Stimulated activated CD4-positive, alpha-beta T cell treated with anti-CD3 and anti-CD28 coated beads, Interleukin-4, amount 100 ng/mL, for 1 hour (primary cell): Measurements from ENCODE around the gene PIK3CA.
"Not testable (repeated sequence)": the region's sequence is repeated elsewhere in the genome, so short reads cannot be mapped to it uniquely, and the experiment has no call there.

Experiments used
- DNase-seq: peaks from one replicate; pipeline ENCODE4 v3.0.0-alpha.2; 2020

Gene PIK3CA

DNA sequence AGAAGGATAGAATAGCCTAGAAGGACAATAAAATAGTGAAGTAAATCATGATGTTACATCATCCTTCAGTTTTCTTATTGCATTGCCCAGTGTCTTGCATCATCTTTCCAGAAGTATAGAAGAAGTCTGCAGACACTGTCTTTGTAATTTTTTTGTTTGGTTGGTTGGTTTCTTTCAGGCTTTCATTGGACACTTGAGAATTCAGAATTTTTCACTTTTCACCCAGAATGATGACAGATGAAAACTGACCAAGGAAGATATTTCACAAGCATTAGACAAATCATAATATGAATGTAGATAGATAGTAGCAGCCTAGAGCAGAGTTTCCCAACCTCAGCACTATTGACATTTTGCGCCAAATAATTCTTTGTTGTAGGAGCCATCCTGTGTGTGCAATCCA is 67.4 kb downstream of the PIK3CA start:
- DNase-seq: not testable (repeated sequence)

DNA sequence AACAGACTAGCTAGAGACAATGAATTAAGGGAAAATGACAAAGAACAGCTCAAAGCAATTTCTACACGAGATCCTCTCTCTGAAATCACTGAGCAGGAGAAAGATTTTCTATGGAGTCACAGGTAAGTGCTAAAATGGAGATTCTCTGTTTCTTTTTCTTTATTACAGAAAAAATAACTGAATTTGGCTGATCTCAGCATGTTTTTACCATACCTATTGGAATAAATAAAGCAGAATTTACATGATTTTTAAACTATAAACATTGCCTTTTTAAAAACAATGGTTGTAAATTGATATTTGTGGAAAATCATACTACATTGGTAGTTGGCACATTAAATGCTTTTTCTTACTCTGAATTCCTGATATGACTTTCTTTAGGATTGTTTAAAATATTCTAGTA is 70.1 kb downstream of the PIK3CA start:
- DNase-seq: not testable (repeated sequence)

DNA sequence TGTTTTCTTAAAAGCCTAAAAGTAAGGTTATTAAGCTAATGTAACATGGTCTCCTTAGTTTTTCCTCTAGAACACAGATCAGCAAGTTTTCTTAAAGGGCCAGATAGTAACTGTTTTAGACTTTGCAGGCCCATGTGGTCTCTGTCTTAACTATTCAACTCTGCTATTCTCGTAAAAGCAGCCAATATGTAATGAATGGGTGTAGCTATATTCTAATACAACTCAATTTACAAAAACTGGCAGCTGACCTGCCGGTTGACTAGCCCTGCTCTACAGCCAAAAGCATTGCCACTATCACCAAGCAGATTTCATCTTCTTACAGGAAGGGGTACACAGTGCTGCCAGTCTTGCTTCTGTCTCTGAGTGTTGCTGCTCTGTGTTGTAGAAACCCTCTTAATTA is 75.4 kb downstream of the PIK3CA start:
- DNase-seq: no peak

DNA sequence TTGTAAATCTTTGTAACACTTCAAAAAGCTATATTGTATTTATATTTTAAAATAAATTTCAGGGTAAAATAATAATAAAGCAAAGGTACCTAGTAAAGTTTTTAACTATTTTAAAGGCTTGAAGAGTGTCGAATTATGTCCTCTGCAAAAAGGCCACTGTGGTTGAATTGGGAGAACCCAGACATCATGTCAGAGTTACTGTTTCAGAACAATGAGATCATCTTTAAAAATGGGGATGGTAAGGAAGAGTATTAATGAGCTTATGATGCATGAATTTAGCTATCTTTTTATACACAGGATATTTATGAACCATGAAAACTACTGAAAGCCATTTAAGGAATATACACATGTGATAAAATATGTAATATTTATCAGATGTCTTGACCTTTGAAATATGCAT is 76.4 kb downstream of the PIK3CA start:
- no peak for DNase-seq

DNA sequence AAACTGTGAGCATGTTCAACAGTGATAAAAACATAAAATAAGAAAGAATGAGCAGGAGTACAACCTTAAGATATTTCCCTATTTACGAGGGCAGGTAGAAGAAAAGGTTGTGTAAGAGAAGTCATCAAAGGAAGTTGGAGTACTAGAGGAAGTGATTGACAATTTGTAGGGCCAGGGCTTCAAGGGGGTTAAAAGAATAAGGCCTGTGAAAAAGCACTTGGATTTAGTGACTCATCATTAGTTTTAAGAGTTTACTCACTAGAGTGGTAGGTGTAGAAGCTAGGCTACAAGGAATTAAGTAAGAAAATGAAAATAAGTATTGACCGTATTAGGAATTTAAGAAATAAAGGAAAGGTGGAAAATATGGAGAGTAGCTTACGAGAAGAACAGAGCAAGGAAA is 79.2 kb downstream of the PIK3CA start:
- DNase-seq: no peak

DNA sequence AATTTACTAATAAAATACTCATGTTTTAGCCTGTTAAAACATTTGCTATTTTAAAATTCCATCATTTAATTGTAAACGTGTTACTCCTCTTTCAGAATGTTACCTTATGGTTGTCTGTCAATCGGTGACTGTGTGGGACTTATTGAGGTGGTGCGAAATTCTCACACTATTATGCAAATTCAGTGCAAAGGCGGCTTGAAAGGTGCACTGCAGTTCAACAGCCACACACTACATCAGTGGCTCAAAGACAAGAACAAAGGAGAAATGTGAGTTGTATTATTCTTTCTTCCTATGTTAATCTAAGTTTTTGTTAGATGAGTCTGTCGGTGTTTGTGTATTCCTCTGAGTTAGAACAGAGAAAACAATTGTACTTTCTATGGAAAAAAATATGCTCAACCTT is 81.0 kb downstream of the PIK3CA start:
- no peak for DNase-seq

DNA sequence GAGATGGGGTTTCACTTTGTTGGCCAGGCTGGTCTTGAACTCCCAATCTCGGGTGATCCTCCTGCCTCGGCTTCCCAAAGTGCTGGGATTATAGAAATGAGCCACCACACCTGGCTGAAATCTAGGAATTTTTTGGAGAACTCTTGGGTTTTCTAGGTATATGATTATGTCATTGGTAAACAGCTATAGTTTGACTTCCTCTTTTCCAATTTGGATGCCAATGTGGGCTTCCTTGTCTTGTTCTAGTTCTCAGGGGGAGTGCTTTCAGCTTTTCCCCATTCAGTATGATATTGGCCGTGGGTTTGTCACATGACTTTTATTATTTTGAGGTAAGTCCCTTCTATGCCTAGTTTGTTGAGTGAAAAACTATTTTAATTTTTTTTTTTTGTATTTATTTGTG is 84.9 kb downstream of the PIK3CA start:
- DNase-seq: no peak

DNA sequence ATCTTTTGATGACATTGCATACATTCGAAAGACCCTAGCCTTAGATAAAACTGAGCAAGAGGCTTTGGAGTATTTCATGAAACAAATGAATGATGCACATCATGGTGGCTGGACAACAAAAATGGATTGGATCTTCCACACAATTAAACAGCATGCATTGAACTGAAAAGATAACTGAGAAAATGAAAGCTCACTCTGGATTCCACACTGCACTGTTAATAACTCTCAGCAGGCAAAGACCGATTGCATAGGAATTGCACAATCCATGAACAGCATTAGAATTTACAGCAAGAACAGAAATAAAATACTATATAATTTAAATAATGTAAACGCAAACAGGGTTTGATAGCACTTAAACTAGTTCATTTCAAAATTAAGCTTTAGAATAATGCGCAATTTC is 86.0 kb downstream of the PIK3CA start:
- no peak for DNase-seq

DNA sequence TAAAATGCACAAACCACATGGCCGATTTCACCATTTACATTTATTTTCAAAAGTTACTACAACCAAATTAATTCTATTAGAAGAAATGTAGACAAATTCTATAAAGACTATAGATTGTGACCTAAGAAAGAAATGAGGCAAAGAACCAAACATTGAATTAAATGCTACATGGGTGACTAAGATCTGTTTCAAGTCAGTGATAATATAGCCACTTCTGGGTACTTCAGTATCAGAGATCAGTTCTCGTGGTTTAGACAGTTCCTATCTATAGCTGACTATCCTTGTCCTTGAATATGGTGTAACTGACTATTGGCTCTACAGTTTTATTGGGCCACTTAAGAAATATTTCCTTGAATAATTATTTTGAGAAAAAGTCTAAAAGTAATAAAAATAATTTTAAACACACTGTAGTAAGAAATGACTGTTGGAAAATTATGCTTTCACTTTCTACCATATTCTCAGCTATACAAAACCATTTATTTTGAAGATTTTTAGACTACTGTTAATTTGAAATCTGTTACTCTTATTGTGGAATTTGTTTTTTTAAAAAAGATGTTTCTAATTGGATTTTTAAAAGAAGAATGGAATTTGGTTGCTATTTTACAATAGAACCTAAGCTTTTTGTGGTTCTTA is 88.6 kb downstream of the PIK3CA start:
- no peak for DNase-seq

DNA sequence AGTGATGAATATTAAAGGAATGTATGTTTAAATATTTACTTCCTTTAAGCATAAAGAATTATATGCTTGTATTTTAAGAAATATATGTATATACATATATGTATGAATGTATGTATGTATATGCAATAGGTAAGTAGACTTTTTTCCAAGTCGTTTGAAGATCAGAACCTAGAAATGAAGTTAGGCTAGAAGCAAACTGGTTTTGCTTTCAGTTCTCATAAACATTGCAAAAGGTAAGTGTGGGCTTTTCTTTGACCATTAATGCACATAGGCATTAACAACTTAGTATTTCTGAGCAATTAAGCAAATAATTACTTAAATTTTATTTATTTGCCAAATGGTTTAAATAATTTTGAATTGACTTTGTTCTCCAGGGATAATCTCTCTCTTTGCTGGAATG is 92.1 kb downstream of the PIK3CA start:
- not testable (repeated sequence) for DNase-seq

DNA sequence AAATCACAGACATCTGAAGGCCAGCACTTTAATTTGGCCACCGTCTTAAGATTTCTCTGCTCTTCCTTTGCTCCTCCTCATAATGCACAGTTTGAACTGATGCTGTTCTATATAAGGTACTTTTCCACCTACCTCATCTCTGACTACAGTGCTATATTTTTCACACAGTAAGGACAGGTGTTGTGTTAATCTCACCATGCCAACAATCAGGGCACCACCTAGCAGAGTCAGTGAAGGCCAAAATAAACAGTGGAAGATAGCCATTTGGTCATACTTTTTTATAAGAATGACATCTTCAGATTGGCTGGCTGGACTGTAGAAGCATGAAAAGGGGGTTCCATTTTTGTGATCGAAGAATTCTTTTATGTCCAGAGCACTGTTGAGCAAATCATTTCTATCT is 94.7 kb downstream of the PIK3CA start:
- not testable (repeated sequence) for DNase-seq

DNA sequence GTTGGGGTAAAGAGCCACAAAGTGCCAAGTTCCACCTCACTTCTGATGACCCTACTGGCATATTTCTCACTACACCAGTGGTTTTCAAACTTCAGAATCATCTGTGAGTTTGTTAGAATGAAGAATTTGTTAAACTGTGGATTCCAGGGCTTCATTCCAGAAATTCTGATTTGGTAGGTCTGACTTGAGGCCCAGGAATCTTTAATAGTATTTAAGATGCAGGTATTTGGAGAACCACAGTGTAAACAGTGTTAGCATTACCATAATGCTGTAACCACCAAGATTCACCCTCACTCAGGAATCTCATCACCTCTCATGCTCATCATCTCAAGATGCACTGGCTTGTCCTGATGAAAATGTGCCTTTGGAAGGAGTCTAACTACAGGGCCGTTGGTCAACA is 96.7 kb downstream of the PIK3CA start:
- no peak for DNase-seq

DNA sequence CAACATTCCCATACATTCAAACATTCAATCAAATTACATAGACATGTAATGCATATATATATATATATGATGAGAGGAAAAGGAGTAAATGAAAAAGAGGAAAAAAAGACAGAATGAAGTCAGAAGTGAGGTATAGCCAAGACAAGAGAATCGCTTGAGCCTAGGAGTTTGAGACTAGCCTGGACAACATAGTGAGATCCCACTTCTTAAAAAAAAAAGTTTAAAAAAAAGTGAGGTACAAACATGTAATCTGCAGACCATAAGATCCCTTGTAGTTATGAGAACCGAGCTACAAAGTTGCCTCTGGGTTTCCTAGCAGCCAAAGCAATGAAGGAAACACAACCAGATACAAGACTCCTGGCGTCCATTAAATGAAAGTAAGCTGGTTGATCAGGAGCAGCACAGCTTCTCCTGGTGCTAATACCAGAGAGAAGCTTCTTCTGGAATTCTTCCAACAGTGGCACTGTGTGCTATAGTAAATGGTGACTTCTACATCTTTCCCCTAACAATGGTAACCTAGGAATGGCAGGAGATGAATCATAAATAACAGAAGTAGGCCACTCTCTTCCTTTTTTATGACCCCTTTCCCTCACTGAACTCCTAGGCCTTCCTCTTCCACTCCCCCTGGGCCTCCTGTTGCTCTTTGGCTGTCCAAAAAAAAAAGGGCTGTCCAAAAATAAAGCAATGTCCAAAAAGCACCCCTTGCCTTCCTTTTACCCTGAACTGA is 99.3 kb downstream of the PIK3CA start:
- DNase-seq: no peak

DNA sequence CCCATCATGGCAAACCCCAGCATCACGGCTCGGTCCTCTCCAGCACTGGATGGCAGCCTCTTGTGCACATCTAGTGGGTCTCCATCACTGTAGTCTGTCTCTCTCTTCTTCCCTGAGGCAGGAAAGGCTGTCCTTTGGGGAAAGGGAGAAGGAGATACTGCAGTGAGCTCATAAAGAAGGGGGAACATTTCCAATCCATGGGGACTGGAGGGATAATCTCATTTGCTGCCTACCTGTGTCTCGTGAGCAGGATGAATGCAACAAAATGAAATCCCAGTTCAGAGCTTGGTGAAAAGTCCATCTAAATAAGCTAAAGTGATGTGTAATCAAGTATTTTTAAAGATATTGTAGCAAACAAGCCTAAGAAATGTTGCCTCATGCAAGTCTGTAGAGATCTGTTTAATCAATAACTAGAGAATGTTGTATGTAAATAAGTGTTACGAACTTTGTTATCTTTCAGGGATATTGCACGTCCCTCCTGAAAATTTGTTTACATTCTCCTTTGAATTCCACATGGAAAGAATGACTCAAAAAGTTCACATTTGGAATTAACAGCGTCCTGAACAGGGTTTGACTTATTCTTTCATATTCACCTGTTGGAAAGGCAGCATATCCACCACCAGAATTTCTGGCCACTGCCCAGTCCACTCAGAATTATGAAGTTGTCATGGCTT is 102.8 kb downstream of the PIK3CA start, which contains the start of gene KCNMB3:
KCNMB3 (minus strand) TSS at position 312 of the 674 bp plus-strand sequence; CDS start at position 188, 124 bp downstream.
- no peak for DNase-seq

DNA sequence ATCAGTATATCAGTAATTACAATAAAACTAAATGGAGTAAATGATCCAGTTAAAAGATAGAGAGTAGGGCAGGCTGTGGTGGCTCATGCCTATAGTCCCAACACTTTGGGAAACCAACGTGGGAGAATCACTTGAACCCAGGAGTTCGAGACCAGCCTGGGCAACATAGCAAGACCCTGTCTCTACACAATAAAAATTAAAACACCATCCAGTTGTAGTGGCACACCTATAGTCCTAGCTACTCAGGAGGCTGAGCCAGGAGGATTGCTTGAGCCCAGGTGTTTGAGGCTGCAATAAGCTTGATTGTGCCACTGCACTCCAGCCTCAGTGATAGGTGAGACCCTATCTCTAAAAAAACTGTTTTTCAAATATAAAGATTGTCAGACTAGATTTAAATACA is 108.7 kb downstream of the PIK3CA start:
- DNase-seq: no peak

DNA sequence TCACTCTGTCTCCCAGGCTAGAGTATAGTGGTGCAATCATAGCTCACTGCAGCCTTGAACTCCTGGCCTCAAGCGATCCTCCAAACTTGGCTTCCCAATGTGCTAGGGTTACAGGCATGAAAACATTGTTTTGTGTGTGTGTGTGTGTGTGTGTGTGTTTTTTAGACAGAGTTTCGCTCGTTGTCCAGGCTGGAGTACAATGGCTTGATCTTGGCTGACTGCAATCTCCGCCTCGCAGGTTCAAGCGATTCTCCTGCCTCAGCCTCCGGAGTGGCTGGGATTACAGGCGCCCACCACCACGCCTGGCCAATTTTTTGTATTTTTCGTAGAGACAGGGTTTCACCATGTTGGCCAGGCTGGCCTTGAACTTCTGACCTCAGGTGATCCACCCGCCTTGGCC is 109.6 kb downstream of the PIK3CA start:
- DNase-seq: not testable (repeated sequence)

DNA sequence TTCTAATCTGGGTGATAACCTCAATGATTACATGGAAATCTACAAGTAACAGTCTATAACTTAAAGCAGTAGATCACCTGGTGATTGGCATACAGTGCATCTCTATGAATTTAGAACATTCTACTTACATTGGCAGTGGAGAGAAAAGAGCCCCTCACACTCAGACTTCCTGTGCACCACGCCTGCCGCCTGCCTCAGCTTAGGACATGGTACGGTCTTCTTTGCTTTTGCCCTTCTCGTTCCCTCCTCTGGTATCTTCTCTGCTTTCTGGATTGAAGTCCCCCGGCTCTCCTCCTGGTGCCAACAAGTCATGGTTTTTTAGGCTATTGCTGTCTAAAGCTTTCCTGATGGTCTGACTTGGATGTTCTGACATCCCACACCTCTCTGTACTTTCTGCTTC is 110.7 kb downstream of the PIK3CA start:
- no peak for DNase-seq

DNA sequence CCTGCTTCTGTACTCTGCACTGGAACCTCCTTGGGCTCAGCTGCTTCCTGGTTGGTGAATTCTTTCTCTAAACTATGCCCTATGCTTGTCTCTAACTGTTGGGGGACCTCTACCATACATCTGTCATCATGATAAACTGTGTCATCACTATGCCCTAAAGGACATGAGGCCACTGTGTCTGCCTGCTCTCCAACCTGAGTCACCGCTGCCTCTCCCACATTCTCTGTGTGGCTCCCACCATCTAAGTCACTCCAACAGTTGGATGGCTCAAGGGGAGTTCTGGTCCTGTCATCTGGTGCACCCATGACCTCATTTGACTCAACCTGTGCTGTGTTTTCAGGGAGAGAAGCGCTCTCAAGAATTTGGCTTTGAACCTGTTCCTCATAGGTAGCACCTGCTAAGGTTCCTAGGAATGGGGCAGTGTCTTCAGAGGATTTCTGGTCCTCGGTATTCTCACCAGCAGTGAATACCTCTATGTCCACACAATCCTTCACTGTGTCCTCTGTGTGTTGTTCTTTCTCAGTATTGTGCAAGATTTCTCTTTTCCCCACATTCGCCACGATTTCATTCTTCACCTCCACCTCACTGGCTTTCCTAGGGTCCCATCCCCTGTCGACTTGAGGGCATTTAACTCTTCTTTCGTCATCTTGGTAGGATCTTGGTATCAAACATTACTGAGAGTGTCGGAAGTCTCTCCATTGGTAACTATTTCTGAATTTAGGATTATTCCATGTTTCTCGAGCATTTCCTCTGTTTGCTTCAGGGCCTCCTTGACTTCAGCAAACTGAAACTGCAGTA is 112.0 kb downstream of the PIK3CA start:
- DNase-seq: not testable (repeated sequence)

DNA sequence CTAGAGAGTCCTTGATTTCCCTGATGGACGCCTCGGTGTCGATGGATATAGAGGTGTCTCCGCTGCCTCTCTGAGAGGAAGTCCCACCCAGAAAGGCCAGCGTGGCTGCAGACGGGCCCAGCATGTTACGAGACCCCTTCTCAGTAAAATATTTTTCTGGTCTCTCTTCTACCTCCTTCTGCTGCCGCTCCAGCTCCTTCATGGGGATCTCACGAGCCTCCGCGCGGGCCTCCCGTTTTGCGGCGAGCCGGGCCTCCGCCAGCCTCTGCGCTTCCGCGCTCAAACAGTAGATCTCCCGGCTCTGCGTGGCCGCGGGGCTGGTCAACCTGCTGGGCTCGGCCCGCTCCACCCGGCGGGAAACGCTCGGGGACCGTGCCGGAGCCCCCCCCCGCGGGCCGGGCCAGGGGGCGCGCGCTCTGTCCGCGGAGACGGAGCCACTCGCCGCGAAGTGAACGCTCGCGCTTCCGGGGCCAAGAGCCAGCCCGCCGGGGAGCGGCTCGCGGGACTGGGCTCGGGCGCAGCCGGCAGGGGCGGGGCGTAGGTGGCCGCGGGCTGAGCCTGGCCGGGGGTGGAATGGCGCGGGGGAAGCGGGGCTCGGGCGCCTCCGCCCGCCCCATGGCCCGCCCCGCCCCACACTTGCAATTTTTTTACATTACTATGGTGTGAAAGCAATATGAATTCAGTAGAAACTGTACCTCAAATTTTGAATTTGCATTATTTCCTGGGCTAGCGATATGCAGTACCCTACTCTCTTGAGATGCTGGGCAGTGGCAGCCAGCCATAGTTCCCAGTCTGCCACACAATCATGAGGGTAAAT is 113.0 kb downstream of the PIK3CA start:
- DNase-seq: peak; percentile 67

DNA sequence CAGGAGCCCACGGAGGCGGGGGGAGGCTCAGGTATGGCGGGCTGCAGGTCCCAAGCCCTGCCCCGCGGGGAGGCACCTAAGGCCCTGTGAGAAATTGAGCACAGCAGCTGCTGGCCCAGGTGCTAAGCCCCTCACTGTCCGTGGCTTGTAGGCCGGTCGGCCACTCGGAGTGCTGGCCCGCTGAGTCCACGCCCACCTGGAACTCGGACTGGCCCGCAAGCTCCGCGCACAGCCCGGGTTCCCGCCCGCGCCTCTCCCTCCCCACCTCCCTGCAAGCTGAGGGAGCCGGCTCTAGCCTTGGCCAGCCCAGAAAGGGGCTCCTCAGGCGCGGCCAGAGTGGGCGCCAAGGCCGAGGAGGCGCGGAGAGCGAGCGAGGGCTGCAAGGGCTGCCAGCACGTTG is 115.0 kb downstream of the PIK3CA start:
- no peak for DNase-seq

DNA sequence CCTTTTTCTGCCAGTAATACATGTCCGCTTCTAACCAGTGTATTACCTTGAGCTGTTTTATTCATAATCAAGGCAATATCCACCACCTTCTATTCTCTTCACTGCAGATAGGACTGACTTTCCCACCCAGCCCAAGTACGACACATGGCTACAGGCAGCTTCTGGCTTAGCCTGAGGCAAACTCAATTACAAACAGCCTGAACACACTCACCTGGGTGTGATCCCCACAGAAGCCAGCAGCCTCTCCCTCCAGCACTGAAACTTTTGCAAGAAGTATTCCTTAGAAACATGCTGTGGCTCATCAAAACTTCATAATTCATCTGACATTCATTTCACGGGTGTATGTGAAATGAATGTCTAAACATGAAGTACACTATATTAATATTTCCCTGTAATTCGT is 116.3 kb downstream of the PIK3CA start:
- no peak for DNase-seq

DNA sequence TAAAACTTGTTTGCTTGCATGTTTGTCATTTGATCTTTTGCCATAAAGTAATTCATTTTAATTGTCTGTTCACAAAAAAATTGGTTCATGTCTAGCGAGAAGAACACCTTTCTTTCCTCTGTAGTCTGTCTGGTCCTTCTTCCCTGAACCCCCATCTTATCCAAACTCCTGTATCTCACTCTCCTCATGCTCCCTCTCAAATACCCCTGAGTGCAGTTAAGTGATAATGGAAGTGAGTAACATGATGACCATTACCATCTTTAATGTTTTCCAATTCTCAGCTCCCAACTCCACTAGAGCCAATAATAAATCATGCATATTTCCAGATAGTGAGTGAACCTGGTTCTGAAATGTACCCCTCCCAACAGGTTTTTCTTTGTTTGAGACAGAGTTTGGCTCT is 116.9 kb downstream of the PIK3CA start:
- no peak for DNase-seq
